Prostate gland (tissue), 2 donors: ENCODE results near the gene CXorf66.

Source experiments
- CTCF ChIP-seq, 4 experiments: fragments of 200-600 bp in 2 of 4; fragments of 450-650 bp in 2 of 4; sonication (generic) in 2 of 4; IDR thresholded peaks; 1 replicate in 3 of 4; 2 replicates in 1 of 4; pipeline ENCODE4 v1.5.1; 2016 to 2019; ENCODE audit warnings: antibody characterized with exemption in 4 of 4, mild to moderate bottlenecking in 2 of 4, moderate library complexity in 2 of 4
- POLR2A ChIP-seq: fragments of 450-650 bp; IDR thresholded peaks from one replicate; pipeline ENCODE4 v1.6.1; 2016; ENCODE audit warnings: antibody characterized with exemption, mild to moderate bottlenecking
- POLR2AphosphoS5 ChIP-seq: sonication (generic); formaldehyde crosslinking; IDR thresholded peaks from one replicate; pipeline ENCODE4 v1.6.1; 2017; ENCODE audit warnings: antibody characterized with exemption

GRCh38 chrX:139930916-139931645 lies 34.2 kb downstream of the CXorf66 start:
- TF ChIP-seq CTCF (IDR thresholded peaks at IDR 0.05) (no peak), POLR2AphosphoS5 (no peak), POLR2A (no peak)
